KOPT-K1 (cell line): Measurements from ENCODE around the gene SLC25A33.
"Not testable (repeated sequence)": the region's sequence is repeated elsewhere in the genome, so short reads cannot be mapped to it uniquely, and the experiment has no call there.

Experiments used
- H3K27ac ChIP-seq: fragments of 200-600 bp; sonication (generic); 2 replicates; pipeline ENCODE4 v1.5.1; 2016; ENCODE audit warnings: antibody characterized with exemption, mild to moderate bottlenecking, low read depth, low read length; ENCODE audit not compliant: poor library complexity, severe bottlenecking
- H3K36me3 ChIP-seq: fragments of 200-600 bp; sonication (generic); 2 replicates; pipeline ENCODE4 v1.5.1; 2017; ENCODE audit warnings: antibody characterized with exemption, mild to moderate bottlenecking, low read length, moderate library complexity; ENCODE audit not compliant: insufficient read depth
- H3K9me3 ChIP-seq: fragments of 200-600 bp; sonication (generic); 2 replicates; pipeline ENCODE4 v1.5.1; 2017; ENCODE audit warnings: antibody characterized with exemption, low read length, mild to moderate bottlenecking; ENCODE audit not compliant: insufficient read depth, poor library complexity, severe bottlenecking

Gene SLC25A33

GRCh38 chr1:9612162-9612845, 73.0 kb downstream of the SLC25A33 start:
- Histone ChIP-seq H3K9me3 (no peaks in the 10 kb centered on the region), H3K27ac (no peak overlapping the region), H3K36me3 (peaks cover 80% of the 10 kb centered on the region)

DNA sequence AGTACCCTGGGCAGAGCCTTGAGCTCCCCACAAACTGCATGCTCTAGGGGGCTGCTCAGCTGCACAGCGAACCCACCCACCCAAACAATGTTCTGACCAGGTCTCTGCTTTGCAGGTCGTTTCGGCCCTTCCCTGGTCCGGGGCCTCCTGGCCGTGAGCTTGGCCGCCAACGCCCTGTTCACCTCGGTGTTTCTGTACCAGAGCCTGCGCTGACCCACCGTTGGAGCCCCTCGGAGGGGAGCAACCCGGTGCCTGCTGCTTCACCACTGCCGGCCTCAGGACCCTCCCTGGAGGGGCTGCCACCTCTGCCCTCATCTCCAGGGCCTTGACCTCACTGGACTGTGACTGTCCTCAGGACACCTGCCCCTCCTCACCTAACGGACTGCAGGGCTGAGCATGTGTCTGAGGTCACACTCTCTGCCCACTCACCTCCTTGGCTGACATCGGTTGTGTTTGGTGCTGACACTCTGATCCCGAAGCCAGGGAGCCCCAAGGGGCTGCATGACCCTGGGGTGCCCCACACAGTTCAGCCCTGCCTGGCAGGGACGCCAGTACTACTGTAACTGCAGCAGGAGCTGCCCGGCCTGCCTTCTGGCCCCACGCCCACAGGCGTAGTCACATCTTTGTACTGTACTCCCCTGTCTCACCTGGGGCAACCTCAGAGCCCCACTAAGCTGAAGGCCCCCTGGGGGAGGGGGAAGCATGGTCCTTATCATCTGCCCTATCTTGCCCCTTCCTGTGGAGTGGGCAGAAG, 73.8 kb downstream of the SLC25A33 start:
- Histone ChIP-seq H3K27ac (no peak overlapping the region), H3K36me3 (peaks cover 72% of the 10 kb centered on the region), H3K9me3 (no peaks in the 10 kb centered on the region)

- H3K36me3 ChIP-seq: peaks cover 65% of the 10 kb centered on the region
- H3K27ac ChIP-seq: no peak overlapping the region
- no peaks in the 10 kb centered on the region for H3K9me3 ChIP-seq
Measured at GRCh38 chr1:9613625-9614299, 74.5 kb downstream of the SLC25A33 start.

GRCh38 chr1:9615316-9616063, 76.2 kb downstream of the SLC25A33 start:
- no peak overlapping the region for H3K27ac ChIP-seq
- peaks cover 48% of the 10 kb centered on the region for H3K36me3 ChIP-seq
- no peaks in the 10 kb centered on the region for H3K9me3 ChIP-seq

GRCh38 chr1:9618909-9619679, 79.8 kb downstream of the SLC25A33 start:
- H3K9me3 ChIP-seq: no peaks in the 10 kb centered on the region
- H3K27ac ChIP-seq: no peak overlapping the region
- H3K36me3 ChIP-seq: peaks cover 12% of the 10 kb centered on the region; the same call in 1 of the 2 replicates

GRCh38 chr1:9621032-9621431, 81.8 kb downstream of the SLC25A33 start:
- no peak overlapping the region for H3K27ac ChIP-seq
- H3K36me3 ChIP-seq: no peaks in the 10 kb centered on the region
- no peaks in the 10 kb centered on the region for H3K9me3 ChIP-seq

DNA sequence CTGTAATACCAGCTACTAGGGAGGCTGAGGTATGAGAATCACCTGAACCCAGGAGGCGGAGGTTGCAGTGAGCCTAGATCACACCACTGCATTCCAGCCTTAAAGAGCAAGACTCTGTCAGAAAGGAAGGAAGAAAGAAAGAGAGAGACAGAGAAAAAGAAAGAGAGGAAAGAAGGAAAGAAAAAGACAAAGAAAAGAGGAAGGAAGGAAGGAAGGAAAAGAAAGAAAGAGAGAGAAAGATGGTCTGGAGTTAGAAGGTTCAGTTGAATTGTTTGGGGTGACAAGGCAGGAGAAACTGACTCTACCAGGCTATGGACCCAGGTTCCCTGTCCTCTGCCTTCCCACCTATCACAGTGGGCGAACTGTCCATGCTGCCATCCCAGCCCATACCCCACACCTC, 84.8 kb downstream of the SLC25A33 start:
- Histone ChIP-seq H3K27ac (no peak overlapping the region), H3K9me3 (no peaks in the 10 kb centered on the region), H3K36me3 (no peaks in the 10 kb centered on the region)

GRCh38 chr1:9625030-9625429, 85.8 kb downstream of the SLC25A33 start:
- H3K27ac ChIP-seq, H3K36me3 ChIP-seq, H3K9me3 ChIP-seq: not testable (repeated sequence)

GRCh38 chr1:9626201-9626608, 86.9 kb downstream of the SLC25A33 start:
- H3K27ac ChIP-seq: peak overlapping the region; percentile 99

GRCh38 chr1:9628541-9629444, 89.5 kb downstream of the SLC25A33 start:
- Histone ChIP-seq H3K27ac (peak overlapping the region; percentile 99), H3K9me3 (no peaks in the 10 kb centered on the region), H3K36me3 (peaks cover 14% of the 10 kb centered on the region; the same call in 1 of the 2 replicates)

More at GRCh38 chr1:9626201-9626608, 86.9 kb downstream of the SLC25A33 start:
- Histone ChIP-seq H3K36me3 (no peaks in the 10 kb centered on the region), H3K9me3 (no peaks in the 10 kb centered on the region)

- Histone ChIP-seq H3K9me3 (no peaks in the 10 kb centered on the region), H3K36me3 (peaks cover 22% of the 10 kb centered on the region), H3K27ac (peak overlapping the region; percentile 99)
Measured at GRCh38 chr1:9629445-9630201, 90.4 kb downstream of the SLC25A33 start.

DNA sequence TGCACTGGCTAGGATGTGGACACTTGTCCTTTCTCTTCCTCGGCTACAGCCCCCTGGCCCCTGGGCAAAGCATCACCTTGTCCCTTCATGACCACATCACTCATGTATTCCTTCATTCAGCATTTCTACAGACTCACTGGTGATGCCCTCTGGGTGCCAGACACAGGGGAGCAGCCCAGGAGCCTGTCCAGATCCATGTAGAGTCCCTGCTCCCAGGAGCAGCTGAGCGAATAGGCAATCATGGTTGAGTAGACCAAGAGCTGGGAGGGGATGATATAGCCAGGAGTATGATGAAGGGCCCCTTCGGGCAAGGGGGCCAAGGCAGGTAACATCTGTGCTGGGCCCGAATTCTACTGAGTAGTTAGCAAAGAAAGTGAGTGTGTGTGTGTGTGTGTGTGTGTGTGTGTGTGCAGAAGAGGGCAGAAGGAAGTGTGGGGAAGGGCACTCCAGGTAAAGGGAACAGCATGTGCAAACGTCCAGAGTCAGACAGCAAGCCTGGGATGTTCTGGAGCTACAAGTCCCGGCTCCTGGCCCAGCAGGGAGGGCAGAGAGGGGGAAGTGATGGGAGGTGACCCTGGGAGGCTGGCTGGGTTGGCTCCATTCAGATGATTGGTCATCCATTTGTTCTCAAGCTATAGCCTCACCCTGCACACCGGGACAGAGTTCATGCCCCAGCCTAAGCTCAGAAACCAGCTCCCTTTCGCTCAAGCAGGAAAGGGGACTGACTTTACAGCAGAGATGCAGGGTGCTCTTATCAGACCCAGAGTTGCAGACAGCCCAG, 91.3 kb downstream of the SLC25A33 start:
- Histone ChIP-seq H3K27ac (peak overlapping the region; percentile 99), H3K36me3 (peaks cover 30% of the 10 kb centered on the region), H3K9me3 (no peaks in the 10 kb centered on the region)
